Mammary epithelial cell (primary cell): ENCODE results near the gene PHACTR3.

Experiments
- EZH2 ChIP-seq: IDR thresholded peaks from 2 replicates; pipeline ENCODE4 v1.6.1; 2012; ENCODE audit warnings: low read length, inconsistent platforms, borderline replicate concordance
- TF ChIP-seq, protein P1 (sequence below), 2 donors: IDR thresholded peaks in 1 of 2; conservative IDR thresholded peaks in 1 of 2; 2 replicates each; pipeline ENCODE4 v1.5.1; 2011 to 2012; ENCODE audit warnings: inconsistent platforms in 2 of 2, low read length in 2 of 2, mild to moderate bottlenecking in 2 of 2, control low read depth in 1 of 2, low read depth in 1 of 2; ENCODE audit not compliant: insufficient read depth in 1 of 2; ENCODE audit errors: extremely low read depth in 1 of 2

DNA sequence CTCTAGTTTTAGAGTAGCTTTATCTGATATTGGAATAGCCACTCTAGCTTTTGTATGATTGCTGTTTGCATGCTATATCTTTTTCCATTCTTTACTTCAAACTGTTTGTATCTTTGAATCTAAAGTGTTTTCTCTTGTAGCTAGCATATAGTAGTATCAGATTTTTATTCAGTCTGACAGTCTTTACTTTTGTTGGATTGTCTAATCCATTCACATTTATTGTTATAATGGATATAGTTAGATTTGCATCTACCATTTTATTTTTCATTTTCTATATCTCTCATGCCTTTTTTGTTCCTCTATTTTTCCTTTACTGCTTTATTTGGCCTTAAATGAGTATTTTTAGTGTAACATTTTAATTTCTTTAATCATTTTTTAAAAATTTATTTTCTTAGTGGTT is 52.1 kb downstream of the PHACTR3 start:
- TF ChIP-seq, protein P1, sequence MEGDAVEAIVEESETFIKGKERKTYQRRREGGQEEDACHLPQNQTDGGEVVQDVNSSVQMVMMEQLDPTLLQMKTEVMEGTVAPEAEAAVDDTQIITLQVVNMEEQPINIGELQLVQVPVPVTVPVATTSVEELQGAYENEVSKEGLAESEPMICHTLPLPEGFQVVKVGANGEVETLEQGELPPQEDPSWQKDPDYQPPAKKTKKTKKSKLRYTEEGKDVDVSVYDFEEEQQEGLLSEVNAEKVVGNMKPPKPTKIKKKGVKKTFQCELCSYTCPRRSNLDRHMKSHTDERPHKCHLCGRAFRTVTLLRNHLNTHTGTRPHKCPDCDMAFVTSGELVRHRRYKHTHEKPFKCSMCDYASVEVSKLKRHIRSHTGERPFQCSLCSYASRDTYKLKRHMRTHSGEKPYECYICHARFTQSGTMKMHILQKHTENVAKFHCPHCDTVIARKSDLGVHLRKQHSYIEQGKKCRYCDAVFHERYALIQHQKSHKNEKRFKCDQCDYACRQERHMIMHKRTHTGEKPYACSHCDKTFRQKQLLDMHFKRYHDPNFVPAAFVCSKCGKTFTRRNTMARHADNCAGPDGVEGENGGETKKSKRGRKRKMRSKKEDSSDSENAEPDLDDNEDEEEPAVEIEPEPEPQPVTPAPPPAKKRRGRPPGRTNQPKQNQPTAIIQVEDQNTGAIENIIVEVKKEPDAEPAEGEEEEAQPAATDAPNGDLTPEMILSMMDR (conservative IDR thresholded peaks at IDR 0.05 in 1 of 2, IDR thresholded peaks at IDR 0.05 in 1 of 2; ENCODE audit: extremely low read depth in 1 of 2, insufficient read depth in 1 of 2, low read depth in 1 of 2, low read length in 2 of 2): no peak
- TF ChIP-seq EZH2: no peak
